ENCODE data around the gene FBN1. TPM values are rescaled to one million over a fixed set of nuclear protein-coding genes. Genes with fewer than 3 reads are reported as not detected.

Gene FBN1
- total RNA-seq, 1 donor from 2014 or later = 37.1 TPM

- DNase-seq (ENCODE audit: low spot score) = no peak
Measured at GRCh38 chr15:48555241-48555881, 90.1 kb downstream of the FBN1 start.

DNA sequence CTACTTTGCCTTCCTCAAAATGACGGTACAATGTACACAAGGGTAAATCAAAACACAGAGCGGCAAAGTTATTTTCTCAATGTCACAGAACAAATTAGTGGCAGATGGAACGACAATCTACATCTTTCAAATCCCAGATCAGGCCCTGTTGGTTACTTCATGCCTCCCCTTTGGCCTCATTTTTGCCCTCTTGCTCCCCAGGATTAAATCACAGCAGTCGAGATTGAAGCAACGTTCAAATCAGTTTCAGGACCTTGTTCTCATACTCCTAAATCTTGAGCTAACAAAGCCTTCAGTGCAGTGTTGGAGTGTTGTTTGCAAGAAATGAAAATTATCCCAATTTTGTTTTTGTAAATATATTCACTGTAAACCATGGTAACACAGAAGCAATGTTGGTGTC lies 91.4 kb downstream of the FBN1 start:
- DNase-seq (ENCODE audit: low spot score) = no peak

DNA sequence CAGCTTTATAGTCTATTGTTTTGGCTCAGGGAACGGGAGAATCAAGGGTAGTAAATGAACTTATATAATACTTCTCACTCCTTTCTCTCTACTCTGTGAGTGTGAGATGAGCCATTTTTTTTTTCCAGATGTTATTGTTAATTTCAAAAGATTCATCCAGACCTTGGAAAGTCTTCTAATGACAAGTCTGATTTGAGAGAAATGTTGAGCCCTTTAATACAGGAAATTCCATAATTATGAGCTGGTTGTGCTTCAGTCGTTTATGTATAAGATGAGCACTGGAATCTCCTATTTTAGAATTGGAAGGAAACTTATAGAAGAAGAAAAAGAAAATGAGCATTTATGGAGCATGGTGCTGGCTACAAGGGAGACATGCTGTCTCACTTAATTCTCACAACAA lies 92.0 kb downstream of the FBN1 start:
- no peak for DNase-seq (ENCODE audit: low spot score)

- DNase-seq (ENCODE audit: low spot score) = no peak
Measured at GRCh38 chr15:48550822-48551525, 94.5 kb downstream of the FBN1 start.

GRCh38 chr15:48548455-48548854 lies 97.1 kb downstream of the FBN1 start:
- DNase-seq (ENCODE audit: low spot score) = no peak

DNA sequence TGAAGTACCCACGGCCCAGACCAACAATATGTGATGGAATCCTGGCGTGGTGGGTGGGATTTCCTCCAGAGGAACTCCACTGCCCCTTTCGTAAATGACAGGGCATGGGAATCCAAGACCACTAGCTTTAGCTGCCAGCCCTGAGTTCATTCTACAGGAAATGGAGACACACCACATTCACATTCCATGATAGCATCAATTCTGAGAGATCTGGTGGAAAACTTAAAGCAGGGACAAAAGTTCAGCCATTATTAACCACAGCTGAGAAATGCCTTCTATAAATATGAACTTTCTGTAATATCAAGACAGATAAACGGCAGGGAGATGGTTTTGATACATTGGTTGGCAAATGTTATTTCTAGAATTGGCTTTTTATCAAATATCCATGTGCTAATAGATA lies 98.2 kb downstream of the FBN1 start:
- DNase-seq (ENCODE audit: low spot score) = no peak

DNA sequence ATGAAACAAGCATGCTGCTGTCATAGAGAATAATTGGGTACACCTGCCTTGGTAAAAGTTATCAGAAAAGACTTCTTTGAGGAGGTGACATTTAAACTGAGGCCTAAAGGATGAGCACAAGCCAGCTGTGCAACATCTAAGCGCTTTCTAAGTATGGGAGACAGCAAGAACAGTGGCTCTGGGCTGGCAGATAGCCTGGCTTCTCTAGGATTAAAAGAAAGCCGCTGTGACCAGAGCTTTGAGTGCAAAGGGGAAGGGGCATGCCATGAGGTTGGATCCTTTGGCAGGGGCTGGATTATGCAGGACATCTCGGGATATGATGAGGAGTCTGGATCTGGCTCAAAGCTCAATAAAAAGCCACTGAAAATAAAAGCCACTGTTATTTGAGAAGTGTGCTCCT lies 99.2 kb downstream of the FBN1 start:
- DNase-seq (ENCODE audit: low spot score) = no peak

- DNase-seq (ENCODE audit: low spot score) = no peak
Measured at GRCh38 chr15:48544778-48545177, 100.7 kb downstream of the FBN1 start.

DNA sequence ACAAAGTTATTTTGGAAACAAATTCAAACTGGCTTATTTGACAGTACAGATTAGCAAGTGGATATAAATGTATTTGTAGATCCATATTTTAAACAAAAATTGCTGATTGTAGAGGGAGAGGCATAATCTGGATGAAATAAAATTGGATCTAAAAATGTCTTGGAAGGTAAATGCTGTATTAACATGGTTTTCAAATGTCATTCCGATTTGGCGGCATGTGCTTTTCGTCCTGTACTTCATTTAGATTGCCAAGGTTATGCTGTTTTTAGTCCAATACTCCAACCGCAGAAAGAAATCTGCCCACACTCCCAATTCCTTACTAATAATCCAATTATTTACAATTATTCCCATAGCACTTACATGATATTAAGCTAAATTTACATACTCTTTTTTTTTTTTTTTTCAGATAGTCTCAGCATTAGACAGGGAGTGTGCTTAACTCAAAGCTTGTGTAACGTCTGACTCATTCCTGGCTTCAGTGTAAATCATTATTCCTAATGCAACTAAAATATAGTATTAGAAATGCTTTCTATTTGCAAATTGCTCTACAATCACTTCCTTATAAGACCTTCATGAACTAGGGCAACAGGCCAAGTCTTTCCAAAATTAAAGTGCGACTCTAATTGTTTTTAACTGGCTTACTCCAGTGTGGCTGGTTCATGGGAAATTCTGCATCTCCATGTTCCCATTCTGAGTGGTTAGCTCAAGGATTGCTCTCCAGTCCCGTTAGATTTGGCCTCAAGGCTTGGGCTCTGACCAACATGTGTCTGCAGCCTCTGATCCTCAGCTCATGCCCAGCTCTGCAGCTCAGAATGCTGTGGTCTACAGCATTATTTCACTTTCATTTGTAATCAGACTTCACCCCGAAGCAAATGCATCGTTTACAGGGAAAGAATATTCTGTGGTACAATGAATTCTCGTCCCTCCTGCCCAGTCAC lies 103.9 kb downstream of the FBN1 start:
- DNase-seq (ENCODE audit: low spot score) = no peak

GRCh38 chr15:48540756-48541155 lies 104.8 kb downstream of the FBN1 start:
- no peak for DNase-seq (ENCODE audit: low spot score)

DNA sequence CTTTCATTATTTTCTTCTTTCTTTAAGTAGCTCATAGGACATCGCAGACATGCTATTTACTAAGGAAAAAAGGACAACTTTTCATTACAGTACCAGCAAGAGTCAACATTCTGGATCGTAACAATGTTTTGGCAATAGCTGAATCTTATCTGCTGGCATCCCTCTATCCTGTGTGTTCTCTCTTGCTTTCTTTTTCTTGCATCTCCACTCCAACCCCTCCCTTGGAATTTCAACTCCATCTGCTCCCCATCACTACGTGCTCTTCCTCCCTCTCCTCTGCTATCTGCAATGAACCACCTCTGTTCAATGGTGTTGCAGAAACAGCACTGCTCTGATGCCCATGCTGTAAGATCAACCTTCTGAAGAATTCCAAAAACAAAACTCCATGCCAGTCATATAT lies 106.6 kb downstream of the FBN1 start:
- DNase-seq (ENCODE audit: low spot score) = no peak

DNA sequence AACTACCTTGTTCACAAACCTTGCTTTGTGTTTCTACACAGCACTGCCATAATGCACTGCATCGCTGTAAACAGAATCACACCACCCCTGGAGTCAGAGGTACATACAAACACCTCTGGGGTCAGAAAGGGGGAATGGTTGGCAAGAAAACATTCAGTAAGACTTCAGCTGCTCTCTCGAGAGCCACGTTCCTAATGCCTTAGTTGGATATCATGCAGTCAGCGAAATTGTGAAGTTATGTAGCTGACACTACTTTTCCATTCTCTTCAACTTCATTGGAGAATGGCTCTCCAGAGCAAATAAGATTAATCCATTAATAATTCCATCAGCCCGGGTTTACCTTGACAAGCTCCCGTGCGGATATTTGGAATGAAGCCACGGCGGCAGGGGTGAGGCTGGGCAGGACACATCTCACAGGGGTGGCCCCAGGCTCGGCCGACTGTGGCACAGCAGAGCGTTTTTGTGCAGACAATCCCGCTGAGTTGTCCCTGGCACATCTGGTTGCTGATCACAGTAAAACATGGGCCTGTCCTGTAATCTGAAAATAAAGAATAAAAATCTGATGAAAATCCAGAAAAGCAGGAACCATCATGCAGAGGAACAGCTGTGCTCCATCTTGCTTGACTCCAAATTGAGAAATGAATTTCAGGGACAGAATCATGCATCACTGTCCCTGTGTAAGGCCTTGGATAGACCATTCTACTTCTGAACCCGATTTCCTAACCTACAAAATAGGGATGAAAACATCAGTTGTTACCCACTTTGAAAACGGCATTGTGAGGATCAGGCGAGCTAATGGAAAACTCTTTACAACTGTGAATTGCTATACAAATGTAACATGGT lies 108.0 kb downstream of the FBN1 start:
- no peak for DNase-seq (ENCODE audit: low spot score)

- no peak for DNase-seq (ENCODE audit: low spot score)
Measured at GRCh38 chr15:48536681-48537091, 108.8 kb downstream of the FBN1 start.

DNA sequence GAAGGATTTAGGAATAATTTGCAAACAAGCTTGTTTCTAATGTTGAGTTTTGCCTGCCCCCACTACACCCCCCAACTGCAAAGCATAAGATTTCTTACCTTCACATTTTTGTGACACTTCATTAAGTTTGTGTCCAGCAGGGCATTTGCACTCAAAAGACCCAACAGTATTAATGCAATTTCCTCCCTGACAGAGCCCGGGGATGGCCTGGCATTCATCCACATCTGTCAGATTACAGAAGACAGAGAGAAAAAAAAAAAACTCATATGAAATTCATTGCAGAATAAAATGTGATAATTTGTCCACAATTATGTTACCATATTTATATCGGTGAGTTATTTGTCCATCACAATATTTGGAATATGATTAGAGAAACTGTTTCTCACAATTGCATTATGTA lies 111.5 kb downstream of the FBN1 start:
- no peak for DNase-seq (ENCODE audit: low spot score)

- DNase-seq (ENCODE audit: low spot score) = no peak
Measured at GRCh38 chr15:48532946-48533345, 112.6 kb downstream of the FBN1 start.

DNA sequence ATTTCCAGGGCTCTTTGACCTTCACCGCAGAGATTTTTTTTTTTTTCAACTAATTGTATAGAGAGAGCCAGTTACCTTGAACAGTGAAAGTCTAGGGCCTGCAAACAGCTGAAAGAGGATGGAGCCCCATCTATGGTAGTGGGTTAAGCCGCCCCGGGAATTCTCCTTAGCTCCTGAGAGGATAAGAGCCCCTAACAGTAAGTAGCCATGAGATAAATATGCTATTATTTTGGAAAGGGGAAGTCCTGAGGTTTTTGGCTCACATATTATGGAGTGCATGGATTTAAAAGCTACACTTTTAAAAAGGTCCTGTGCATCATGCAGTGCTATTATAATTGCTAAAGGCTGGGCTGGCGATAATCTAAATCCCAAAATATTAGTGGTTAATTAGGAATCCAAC lies 115.0 kb downstream of the FBN1 start:
- no peak for DNase-seq (ENCODE audit: low spot score)

DNA sequence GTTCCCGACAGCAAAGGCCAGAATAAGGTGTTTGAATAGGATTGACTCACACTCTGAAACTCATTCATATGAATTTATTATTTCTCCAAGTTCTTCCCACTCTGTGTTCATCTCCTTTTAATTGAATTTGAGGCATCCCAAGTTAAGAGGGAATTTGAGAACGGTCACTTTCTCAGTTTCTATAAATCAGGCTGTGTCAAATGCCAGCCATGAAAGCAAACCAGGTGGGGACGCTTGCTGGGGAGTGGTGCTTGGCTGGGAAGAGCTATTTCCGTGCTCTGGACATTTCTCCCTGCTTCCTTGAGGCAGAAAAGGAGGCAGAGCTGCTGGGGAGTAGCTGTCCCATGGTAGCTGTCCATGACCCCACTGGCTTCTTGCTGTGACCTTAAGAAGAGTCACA lies 116.6 kb downstream of the FBN1 start:
- no peak for DNase-seq (ENCODE audit: low spot score)

- no peak for DNase-seq (ENCODE audit: low spot score)
Measured at GRCh38 chr15:48527517-48527916, 118.0 kb downstream of the FBN1 start.

DNA sequence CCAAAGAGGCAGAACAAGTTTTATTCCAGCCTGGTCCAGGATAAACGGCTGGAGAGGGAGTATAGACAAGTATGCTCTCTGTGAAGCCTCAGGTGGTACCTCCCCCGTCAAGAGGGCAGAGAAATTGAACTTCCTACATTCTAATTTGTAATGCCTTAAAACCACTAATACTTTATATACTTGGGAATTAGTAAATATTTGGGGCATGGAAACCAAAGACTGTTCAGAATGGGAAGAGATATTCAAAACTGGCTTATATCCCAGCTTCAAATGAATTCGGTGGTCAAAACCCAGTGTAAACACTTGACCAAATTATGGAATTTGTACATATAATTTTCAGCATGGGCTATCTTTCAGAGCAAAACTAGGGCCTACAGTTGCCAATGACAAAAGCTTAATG lies 122.6 kb downstream of the FBN1 start:
- no peak for DNase-seq (ENCODE audit: low spot score)

DNA sequence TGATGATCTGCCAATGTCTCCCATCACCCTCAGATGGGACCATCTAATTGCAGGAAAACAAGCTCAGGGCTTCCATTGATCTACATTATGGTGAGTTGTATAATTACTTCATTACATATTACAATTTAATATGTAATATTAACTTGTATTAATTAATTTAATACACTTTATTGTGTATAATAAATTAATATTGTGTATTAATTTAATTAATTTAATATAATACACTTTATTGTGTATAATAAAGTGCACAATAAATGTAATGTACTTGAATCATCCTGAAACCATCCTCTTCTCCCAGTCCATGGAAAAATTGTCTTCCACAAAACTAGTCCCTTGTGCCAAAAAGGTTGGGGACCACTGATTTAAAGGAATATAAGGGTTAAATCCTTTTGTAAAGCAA lies 123.4 kb downstream of the FBN1 start:
- DNase-seq (ENCODE audit: low spot score) = no peak

DNA sequence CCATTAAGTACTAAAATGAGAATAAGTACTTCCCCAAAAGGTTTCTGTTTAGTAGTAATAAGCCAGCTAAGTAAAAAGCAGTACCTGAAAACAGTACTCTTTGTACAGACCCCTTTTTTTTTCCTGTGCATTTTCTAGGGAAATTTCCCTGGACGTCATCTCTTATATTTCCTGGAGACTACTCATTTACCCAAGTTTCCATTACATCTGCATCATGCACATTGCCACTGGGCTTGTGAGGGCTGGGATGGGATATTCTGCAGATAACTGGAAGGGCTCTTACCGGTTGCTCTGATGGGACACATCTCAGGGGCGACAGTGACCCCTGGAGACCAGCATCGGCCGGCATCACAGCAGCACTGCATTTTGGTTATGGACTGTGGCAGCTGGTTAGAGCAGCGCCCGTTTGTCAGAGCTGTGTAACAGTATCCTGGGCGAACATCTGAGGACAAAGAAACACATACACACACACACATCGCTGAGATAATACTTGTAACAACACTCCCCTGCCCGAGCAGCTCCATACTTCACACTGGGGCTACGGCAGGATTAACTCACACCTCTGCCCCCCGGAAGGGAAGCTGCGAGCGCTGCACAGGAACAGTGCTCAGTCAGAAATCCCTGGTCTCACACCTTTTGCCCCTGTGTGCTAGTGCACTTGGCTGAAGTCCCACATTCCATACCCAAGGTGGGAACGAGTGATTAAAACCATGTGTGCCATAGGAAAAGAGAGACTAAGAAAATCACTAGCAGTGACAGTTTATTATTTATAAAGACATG lies 124.9 kb downstream of the FBN1 start:
- no peak for DNase-seq (ENCODE audit: low spot score)

Measured in ureter (tissue), 1 donor.